HG02763 (cell line): ENCODE data around the gene TMEM120B.
A peak's percentile ranks its signal among the peaks of the same experiment; 100 is the strongest.

Experiments used
- ATAC-seq: cut with Tn5 transposase; IDR thresholded peaks from one replicate; pipeline ENCODE4 v1.9.1; 2021; ENCODE audit warnings: mild to moderate bottlenecking, moderate library complexity; ENCODE audit not compliant: unreplicated experiment

TMEM120B gene

DNA sequence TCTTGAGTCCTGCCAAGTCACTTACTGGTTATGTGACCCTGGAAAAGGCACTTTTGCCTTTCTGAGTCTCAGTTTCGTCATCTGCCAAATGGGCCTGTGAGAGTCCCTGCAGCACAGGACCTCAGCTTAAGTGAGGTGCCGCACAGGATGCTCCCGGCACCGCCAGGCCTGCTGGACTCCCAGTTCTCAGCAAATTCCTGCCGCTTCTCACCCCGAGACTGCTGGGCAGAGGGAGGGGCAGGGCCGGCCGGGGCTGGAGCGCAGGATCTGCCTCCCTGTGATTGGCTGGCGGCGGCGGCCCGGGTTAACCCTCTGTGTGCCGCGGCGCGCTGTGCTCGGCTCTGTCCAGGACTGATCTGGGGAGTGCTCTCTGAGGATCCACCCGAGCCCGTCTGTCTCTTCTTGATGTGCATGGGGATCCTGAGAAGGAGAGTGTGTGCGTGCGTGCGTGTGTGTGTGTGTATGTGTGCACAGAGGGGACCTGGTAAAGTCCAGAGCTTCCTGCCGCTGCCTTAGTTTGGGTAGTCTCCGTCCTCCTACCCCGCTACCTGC lies 99.8 kb downstream of the TMEM120B start:
- ATAC-seq: peak; percentile 22

DNA sequence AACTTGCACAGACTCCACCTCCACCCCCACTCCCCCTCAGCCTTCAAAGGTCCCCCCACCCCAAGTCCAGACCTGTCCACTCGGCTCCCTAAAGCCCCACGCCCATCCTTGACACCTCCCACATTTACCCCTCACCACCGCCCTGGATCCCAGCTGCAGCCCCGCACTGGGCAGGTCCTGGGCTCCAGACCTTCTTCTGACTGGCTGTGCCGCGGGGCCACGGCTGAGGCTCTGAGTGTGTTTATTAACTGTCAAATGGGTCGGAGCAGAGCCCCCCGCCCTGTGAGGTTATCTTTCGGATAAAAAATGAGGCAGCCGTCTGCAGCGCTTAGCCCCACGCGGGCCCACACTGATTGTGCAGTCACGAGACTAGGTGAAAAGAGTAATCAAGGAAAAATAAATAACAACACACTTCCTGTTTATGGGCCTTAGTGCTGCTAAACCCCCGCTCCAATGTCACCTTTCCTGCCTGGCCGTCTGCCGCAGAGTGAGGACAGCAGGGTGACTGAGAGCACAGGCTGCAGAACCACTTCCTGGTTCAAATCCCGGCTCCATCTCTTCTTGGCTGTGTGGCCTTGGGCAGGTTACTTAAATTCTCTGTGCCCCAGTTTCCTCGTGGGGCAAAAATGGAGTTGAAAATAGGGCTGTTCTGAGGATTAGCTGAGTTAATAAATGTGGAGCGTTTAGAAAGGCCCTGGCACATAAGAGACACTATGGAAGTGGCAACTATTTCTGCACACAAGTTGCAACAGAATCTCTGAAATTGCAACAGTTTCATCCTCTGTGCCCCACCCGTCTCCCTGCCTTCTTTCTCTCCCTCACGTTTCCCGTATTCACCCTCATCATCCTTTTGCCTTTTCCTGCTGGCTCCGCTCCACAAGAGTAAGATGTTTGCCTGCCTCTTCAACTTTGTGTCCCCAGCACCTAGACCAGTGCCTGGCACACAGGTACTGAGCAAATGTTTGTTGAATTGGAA lies 100.7 kb downstream of the TMEM120B start:
- ATAC-seq: no peak

DNA sequence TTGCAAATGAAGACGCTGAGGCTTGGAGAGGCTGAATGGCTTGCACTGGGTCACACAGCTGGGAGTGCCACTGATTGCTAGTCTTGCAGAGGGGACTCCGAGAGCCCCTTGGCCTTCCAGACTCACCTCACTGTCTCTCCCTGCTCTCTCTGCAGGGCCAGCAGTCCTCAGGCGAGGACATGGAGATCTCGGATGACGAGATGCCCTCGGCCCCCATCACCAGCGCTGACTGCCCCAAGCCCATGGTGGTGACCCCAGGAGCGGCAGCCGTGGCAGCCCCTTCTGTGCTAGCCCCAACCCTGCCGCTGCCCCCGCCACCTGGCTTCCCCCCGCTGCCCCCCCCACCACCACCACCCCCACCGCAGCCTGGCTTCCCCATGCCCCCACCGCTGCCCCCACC lies 101.4 kb downstream of the TMEM120B start:
- ATAC-seq: no peak

DNA sequence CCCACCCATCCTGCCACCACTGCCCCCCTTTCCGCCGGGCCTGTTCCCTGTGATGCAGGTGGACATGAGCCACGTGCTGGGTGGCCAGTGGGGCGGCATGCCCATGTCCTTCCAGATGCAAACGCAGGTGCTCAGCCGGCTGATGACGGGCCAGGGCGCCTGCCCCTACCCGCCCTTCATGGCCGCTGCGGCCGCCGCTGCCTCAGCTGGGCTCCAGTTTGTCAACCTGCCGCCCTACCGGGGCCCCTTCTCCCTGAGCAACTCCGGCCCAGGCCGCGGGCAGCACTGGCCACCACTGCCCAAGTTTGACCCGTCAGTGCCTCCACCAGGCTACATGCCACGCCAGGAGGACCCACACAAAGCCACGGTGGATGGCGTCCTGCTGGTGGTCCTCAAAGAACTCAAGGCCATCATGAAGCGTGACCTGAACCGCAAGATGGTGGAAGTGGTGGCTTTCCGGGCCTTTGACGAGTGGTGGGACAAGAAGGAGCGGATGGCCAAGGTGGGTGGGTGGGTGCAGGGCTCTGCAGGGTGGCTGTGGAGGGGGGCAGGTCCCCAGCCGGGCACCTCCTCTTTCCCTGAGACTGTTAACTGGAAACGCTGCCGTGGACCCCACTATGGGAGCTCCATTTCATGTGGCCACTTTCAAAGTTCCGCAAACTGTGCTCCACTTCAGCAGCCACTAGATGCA lies 102.0 kb downstream of the TMEM120B start:
- no peak for ATAC-seq

- ATAC-seq: no peak
Observed at GRCh38 chr12:121815263-121815662, 102.7 kb downstream of the TMEM120B start.

DNA sequence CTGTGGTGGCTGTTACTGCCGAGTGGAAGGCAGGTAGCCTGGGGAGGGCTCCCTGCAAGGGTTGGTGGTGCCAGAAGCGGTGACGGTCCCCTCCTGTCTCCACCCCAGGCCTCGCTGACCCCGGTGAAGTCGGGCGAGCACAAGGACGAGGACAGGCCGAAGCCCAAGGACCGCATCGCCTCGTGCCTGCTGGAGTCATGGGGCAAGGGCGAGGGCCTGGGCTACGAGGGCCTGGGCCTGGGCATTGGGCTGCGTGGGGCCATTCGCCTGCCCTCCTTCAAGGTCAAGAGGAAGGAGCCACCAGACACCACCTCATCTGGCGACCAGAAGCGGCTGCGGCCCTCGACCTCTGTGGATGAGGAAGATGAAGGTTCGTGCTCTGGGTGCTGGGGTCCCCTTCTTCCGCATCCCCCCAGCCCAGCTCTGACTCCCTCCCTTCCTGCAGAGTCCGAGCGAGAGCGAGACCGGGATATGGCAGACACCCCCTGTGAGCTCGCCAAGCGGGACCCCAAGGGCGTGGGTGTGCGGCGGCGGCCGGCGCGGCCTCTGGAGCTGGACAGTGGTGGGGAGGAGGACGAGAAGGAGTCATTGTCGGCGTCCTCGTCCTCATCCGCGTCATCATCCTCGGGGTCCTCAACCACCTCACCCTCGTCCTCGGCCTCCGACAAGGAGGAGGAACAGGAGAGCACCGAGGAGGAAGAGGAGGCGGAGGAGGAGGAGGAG lies 104.5 kb downstream of the TMEM120B start:
- no peak for ATAC-seq

DNA sequence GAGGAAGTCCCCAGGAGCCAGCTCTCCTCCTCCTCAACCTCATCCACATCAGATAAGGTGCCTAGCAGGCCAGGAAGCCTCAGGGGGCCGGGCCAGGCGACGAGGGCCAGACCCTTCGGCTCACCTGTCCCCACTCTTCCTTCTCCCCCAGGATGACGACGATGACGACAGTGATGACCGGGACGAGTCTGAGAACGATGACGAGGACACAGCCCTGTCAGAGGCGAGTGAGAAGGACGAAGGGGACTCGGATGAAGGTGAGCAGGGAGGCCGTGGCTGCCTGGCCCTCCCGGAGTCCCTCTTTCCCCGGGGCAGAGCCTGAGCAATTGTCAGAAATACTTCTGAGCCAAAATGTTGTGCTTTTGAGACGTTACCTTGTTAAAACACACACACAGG lies 105.1 kb downstream of the TMEM120B start:
- no peak for ATAC-seq

- ATAC-seq: no peak
Observed at GRCh38 chr12:121819212-121819949, 106.8 kb downstream of the TMEM120B start.

DNA sequence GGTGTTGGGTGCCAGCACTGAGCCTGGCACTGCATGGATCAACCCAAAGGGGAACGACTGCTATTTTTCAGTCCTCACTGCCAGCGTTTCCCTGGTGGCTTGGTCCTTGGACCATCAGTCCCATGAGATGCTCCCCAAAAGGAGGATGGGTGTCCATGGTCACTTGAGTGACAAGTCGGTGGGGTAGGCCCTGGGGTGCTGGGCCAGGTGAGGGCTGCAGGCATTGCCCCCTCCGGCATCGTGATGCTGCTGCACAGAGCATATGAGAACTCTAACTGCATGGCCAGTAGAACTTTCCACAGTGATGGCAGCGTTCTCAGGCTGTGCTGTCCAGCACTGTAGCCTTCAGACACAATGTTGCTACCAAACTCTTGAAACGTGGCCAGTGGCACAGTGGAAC lies 107.5 kb downstream of the TMEM120B start:
- ATAC-seq: no peak

DNA sequence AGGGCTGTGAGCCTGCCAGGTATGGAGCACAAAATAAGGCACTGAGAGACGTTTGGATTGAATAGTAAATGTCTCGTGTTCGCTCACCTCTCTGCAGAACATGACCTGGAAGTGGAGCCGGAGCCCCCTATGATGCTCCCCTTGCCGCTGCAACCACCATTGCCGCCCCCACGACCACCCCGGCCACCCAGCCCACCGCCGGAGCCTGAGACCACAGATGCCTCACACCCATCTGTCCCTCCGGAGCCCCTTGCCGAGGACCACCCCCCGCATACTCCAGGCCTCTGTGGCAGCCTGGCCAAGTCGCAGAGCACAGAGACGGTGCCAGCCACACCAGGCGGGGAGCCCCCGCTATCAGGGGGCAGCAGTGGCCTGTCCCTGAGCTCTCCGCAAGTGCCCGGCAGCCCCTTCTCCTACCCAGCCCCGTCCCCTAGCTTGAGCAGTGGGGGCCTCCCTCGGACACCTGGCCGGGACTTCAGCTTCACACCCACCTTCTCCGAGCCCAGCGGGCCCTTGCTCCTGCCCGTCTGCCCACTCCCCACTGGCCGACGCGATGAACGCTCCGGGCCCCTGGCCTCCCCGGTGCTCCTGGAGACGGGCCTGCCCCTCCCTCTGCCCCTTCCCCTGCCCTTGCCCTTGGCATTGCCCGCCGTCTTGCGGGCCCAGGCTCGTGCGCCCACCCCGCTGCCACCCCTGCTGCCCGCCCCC lies 110.0 kb downstream of the TMEM120B start:
- no peak for ATAC-seq

DNA sequence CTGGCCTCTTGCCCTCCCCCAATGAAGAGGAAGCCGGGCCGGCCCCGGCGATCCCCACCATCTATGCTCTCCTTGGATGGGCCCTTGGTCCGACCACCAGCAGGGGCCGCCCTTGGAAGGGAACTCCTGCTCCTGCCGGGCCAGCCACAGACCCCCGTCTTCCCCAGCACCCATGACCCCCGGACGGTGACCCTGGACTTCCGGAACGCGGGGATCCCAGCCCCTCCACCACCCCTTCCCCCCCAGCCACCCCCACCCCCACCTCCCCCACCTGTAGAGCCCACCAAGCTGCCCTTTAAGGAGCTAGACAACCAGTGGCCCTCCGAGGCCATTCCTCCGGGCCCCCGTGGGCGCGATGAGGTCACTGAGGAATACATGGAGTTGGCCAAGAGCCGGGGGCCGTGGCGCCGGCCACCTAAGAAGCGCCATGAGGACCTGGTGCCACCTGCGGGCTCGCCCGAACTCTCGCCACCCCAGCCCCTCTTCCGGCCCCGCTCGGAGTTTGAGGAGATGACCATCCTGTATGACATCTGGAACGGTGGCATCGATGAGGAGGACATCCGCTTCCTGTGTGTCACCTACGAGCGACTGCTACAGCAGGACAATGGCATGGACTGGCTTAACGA lies 110.7 kb downstream of the TMEM120B start:
- no peak for ATAC-seq

- ATAC-seq: no peak
Observed at GRCh38 chr12:121823727-121824115, 111.2 kb downstream of the TMEM120B start.

- no peak for ATAC-seq
Observed at GRCh38 chr12:121825041-121825523, 112.5 kb downstream of the TMEM120B start.

GRCh38 chr12:121826318-121827150 lies 114.0 kb downstream of the TMEM120B start:
- no peak for ATAC-seq

DNA sequence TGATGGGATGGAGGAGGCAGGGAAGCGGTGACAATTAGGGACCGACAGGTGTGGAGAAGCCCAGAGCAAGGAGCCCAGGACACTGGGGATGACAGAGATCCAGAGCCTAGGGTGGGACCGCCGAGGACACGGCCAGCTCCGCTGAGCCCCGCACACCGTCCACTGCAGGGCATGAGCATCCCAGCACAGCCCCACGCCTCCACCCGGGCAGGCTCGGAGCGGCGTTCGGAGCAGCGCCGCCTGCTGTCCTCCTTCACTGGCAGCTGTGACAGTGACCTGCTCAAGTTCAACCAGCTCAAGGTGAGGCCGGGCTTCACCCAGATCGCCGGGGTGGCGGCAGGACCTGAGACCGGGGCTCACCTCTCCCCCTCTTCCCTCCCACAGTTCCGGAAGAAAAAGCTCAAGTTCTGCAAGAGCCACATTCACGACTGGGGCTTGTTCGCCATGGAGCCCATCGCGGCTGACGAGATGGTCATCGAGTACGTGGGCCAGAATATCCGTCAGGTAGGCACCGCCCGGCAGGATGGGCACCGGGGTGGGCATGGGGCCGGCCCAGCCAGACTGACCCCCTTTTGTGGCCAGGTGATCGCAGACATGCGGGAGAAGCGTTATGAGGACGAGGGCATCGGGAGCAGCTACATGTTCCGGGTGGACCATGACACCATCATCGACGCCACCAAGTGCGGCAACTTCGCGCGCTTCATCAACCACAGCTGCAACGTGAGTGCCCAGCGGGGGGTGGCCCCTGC lies 115.0 kb downstream of the TMEM120B start:
- ATAC-seq: no peak

DNA sequence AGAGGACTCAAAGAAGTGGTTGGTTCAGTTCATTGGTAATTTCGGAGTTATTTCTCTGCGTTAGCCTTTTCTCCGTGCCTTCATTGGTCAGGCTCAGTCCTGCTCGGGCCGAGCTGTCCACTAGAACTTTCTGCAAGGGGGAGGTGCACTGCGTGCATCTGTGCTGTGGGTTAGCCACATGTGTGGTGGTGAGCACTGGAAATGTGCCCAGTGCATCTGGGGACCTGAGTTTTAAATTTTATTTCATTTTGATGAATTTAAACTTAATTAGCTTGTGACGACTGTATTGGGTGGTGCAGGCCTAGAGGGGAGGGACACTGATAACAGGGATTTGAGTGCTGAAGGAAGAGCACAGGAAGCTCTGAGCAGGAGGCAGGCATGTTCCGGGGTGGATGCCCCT lies 115.8 kb downstream of the TMEM120B start:
- no peak for ATAC-seq

DNA sequence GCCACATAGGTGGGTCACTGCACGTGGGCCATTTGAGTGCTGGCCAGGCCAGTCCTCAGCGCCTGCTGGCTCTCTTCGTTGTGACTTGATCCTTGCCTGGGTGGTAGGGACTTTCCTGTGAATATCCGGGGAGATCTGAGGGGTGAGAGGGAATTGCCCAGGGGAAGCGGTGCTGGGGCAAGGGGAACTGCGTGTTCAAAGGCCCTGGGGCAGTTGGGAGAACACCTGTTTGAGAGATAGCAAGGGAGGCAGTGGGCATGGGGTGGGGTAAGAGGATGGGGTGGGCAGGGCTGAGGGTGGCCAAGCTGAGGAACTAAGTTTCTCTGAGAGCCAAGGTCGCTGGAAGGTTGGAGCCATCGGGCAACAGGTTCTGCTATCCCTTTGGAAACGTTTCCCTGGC lies 116.3 kb downstream of the TMEM120B start:
- ATAC-seq: no peak
